WI38 (cell line): ENCODE data around the gene GJA10.

Experiments used
- H3K4me3 ChIP-seq: 2 replicates; pipeline ENCODE4 v1.5.1; 2011; ENCODE audit warnings: low read depth, mild to moderate bottlenecking, control low read depth, low read length
- TF ChIP-seq, protein P1 (sequence below): IDR thresholded peaks from 2 replicates; pipeline ENCODE4 v1.5.1; 2012; ENCODE audit warnings: low read depth, mild to moderate bottlenecking, control low read depth, low read length

The GJA10 gene

DNA sequence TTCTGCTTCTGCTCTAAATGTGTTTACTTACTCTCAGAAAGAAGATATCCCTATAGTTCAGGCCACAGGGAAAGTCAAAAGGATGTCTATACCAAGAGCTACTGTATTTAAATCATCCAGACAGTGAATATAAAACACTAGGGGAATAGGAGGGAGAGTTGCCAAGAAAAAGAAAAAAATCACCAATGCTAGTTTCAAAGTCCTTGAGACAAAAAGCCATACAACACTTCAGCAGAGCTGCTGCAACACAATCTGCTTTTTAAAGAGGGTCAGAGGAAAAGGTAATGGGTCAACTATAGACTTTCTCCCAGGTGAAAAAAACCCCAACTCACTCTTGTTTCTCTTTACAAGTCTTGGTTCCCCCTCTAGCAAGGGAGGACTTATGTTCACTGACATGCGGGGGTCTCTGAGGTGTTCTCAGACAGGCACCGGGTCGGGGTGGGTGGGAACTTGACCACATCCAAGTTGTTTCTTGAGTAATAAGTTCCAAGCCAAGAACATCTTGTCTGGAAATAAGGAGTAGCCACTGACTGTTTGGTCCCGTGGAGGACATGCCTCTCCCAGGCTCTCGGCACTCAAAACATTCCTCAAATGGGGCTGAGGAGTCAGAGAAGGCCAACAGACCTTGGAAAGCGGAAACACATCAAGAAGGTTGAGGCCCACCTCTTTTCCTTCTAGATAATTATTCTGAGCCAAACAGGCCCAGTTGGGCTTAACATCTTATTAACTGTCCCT, 47.7 kb downstream of the GJA10 start:
- TF ChIP-seq, protein P1, sequence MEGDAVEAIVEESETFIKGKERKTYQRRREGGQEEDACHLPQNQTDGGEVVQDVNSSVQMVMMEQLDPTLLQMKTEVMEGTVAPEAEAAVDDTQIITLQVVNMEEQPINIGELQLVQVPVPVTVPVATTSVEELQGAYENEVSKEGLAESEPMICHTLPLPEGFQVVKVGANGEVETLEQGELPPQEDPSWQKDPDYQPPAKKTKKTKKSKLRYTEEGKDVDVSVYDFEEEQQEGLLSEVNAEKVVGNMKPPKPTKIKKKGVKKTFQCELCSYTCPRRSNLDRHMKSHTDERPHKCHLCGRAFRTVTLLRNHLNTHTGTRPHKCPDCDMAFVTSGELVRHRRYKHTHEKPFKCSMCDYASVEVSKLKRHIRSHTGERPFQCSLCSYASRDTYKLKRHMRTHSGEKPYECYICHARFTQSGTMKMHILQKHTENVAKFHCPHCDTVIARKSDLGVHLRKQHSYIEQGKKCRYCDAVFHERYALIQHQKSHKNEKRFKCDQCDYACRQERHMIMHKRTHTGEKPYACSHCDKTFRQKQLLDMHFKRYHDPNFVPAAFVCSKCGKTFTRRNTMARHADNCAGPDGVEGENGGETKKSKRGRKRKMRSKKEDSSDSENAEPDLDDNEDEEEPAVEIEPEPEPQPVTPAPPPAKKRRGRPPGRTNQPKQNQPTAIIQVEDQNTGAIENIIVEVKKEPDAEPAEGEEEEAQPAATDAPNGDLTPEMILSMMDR, result no peak

DNA sequence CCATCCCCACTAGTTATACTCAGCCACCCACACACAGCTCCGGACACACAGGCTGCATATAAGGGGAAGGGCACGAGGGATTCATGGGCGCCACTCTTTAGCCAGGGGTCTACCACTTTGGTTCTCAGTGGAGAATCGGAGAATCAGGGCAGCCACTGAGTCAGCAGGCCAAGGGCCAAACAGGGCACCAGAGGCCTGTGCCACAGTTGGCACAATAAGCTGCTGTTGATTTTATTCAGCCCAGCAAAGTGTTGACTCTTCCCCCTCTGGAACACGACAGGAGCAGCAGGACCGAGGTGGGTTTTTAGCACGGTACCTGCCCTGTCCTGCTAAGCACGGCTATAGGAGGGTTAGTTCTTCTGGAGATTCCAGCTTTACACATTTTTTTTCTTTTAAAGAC, 48.3 kb downstream of the GJA10 start:
- no peak overlapping the region for H3K4me3 ChIP-seq
- TF ChIP-seq, protein P1, result no peak

More for the DNA sequence above, 47.7 kb downstream of the GJA10 start:
- no peak overlapping the region for H3K4me3 ChIP-seq

DNA sequence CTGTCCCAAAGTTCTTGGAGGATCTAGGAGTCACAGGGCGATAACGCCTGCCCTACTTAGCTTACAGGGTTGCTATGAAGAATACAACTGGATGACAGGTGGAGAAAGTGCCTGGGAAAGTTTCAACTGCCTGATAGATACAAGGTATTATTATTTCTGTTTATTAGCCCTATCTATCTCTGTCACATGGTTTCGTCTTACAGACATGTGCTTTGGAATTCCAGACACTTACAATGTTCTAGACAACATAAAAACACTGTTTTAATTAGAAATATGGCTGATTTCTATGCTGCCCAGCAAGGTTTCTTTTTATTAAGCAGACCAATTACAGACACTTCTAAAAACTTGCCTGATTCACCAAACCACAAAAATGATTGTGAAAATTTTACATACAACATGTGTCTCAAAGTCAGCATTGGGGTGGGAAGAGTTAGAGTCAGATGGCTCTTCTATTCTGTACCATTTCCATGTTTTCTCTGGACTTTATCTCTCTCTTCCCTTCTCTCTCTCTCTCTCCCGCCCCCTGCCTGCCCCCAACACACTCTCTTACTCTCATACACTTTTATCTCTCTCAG, 50.0 kb downstream of the GJA10 start:
- TF ChIP-seq, protein P1, result no peak
- no peak overlapping the region for H3K4me3 ChIP-seq

DNA sequence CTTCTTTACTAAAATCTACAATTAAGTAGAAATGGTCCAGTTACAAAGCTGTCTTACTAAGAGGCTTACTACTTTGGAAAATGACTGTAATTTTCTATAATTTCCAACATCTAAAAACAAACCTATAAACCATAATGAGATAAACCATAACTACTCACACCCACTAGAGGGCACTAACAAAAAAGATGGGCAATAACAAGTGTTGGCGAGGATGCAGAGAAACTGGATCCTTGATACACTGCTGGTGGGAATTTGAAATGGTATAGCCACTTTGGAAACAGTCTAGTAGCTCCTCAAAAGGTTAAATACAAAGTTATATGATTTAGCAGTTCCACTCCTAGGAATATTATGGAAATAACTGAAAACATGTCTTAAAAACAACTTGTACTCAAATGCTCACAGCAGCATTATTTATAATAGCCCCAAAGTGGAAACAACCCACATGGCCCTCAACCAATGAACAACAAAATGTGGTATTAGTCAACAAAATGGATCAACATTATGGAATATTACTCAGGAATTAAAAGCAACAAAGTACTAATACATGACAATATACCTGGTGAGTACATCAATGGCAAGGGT, 50.6 kb downstream of the GJA10 start:
- H3K4me3 ChIP-seq, result no peak overlapping the region
- TF ChIP-seq, protein P1, result peak; percentile 15; the same call in 1 of the 2 replicates
